H1 (cell line): Measurements from ENCODE around the gene NR1H2. TPM values are rescaled to one million over a fixed set of nuclear protein-coding genes. Genes with fewer than 3 reads are reported as not detected.

ENCODE experiments used
- CBX8 ChIP-seq: fragments of 300-800, 300-1000 bp; sonication (generic); IDR thresholded peaks from 2 replicates; pipeline ENCODE4 v1.7.1; 2016; ENCODE audit warnings: low read depth, low read length, borderline replicate concordance
- GABPA ChIP-seq: IDR thresholded peaks from 2 replicates; pipeline ENCODE4 v1.6.1; 2011; ENCODE audit warnings: mild to moderate bottlenecking, low read length, moderate library complexity, borderline replicate concordance; ENCODE audit not compliant: insufficient read depth
- KDM1A ChIP-seq: fragments of 200-600, 300-600 bp; sonication (generic); IDR thresholded peaks from 2 replicates; pipeline ENCODE4 v1.7.1; 2016; ENCODE audit warnings: mild to moderate bottlenecking, low read length, borderline replicate concordance
- SP1 ChIP-seq: IDR thresholded peaks from 2 replicates; pipeline ENCODE4 v1.6.1; 2011; ENCODE audit warnings: low read depth, low read length
- SUZ12 ChIP-seq: fragments of 200-600 bp; sonication (generic); IDR thresholded peaks from 2 replicates; pipeline ENCODE4 v1.6.1; 2012; ENCODE audit warnings: mild to moderate bottlenecking, inconsistent platforms, low read length, moderate library complexity, mixed read lengths
- TEAD4 ChIP-seq: IDR thresholded peaks from 2 replicates; pipeline ENCODE4 v1.6.1; 2012; ENCODE audit warnings: low read depth, low read length, inconsistent platforms, mixed read lengths
- ZNF274 ChIP-seq: IDR thresholded peaks from 2 replicates; pipeline ENCODE4 v1.7.0; 2012; ENCODE audit warnings: low read length, borderline replicate concordance; ENCODE audit errors: extremely low read depth
- polyA plus RNA-seq, 7 experiments: library from polyadenylated mRNA; depleted of rRNA in 3 of 7; stranded (reverse) in 5 of 7; unstranded in 2 of 7; fragments of >200 nt in 5 of 7; fragments of 200-250 nt in 2 of 7; gene quantifications; 1 replicate in 5 of 7; 2 replicates in 1 of 7; 4 replicates in 1 of 7; pipeline versions ENCODE4 v1.2.1 to v1.2.3, GENCODE V29; 2011 to 2013; ENCODE audit warnings: missing spikeins in 2 of 7, mixed read lengths in 2 of 7
- total RNA-seq: library from RNA; stranded (reverse); fragmentation: NEBNext Ultra II Directional; extraction: Animal tissue kit (Norgen Biotek cat#: 25700); gene quantifications from 2 replicates; pipeline ENCODE4 v1.2.1, GENCODE V29; 2021
- TF ChIP-seq, protein P1 (sequence below): IDR thresholded peaks from 2 replicates; pipeline ENCODE4 v1.6.1; 2012; ENCODE audit warnings: inconsistent platforms

NR1H2 gene
- total and polyA plus RNA-seq, 2 of the 8 experiments (the other 6 are each of a cell fraction or from before 2014, with no cell fraction given) = 40.3 to 47.5 TPM

DNA sequence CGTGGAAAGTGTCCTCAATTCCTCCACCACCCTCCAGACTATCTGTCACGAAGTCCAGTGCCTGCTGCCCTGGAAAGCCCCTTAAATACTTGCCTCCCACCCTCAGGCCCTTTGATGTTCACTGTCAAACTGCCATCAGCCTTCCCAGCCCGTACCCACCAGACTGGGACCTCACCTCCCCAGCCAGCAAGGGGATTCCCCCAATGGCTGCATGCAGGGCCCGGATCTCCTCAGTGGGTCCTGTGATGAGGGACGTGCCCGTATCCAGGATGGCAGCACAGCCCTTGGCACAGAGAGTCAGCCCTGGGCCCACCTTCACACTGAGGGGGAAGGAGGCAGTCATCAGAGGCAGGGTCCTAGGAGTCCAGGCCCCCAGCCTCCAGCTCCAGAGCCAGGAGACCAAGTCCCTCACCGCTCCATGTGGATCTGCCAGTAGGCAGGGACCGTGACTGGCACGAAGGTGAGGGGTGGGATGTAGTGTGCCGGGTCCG is 16.9 kb upstream of the NR1H2 start (continued):
- no peak for TF ChIP-seq ZNF274
- TF ChIP-seq KDM1A = no peak
- TF ChIP-seq, protein P1, sequence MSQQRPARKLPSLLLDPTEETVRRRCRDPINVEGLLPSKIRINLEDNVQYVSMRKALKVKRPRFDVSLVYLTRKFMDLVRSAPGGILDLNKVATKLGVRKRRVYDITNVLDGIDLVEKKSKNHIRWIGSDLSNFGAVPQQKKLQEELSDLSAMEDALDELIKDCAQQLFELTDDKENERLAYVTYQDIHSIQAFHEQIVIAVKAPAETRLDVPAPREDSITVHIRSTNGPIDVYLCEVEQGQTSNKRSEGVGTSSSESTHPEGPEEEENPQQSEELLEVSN = no peak
- TF ChIP-seq SUZ12 = no peak
- TF ChIP-seq CBX8 = no peak
- TF ChIP-seq GABPA = no peak
- TF ChIP-seq TEAD4 = no peak
- TF ChIP-seq SP1 = no peak
